Vagina (tissue), 2 donors: Measurements from ENCODE around the gene NFKBIA. TPM values are rescaled to one million over a fixed set of nuclear protein-coding genes. Genes with fewer than 3 reads are reported as not detected.

ENCODE experiments used
- DNase-seq, 2 donors: peaks; one replicate each; pipeline ENCODE4 v3.0.0-alpha.2; 2017; ENCODE audit errors: extremely low spot score in 2 of 2
- H3K27ac ChIP-seq: fragments of 200-600 bp; sonication (generic); one replicate; pipeline ENCODE4 v1.5.1; 2019
- H3K27me3 ChIP-seq: fragments of 200-600 bp; sonication (generic); one replicate; pipeline ENCODE4 v1.5.1; 2019
- H3K36me3 ChIP-seq, 2 donors: fragments of 200-600 bp; sonication (generic); one replicate each; pipeline ENCODE4 v1.5.1; 2017 to 2019
- H3K4me1 ChIP-seq: fragments of 200-600 bp; sonication (generic); one replicate; pipeline ENCODE4 v1.5.1; 2019
- H3K4me3 ChIP-seq, 2 donors: fragments of 200-600 bp; sonication (generic); 1 replicate in 1 of 2; 2 replicates in 1 of 2; pipeline ENCODE4 v1.5.1; 2016 to 2019
- H3K9me3 ChIP-seq: fragments of 200-600 bp; sonication (generic); one replicate; pipeline ENCODE4 v1.5.1; 2019
- CTCF ChIP-seq, 3 experiments: fragments of 450-650 bp in 2 of 3; fragments of 200-600 bp in 1 of 3; sonication (generic) in 1 of 3; IDR thresholded peaks; one replicate each; pipeline ENCODE4 v1.5.1; 2017 to 2019; ENCODE audit warnings: antibody characterized with exemption in 3 of 3, mild to moderate bottlenecking in 2 of 3, moderate library complexity in 2 of 3
- POLR2A ChIP-seq, 2 donors: fragments of 450-650 bp; IDR thresholded peaks; one replicate each; pipeline ENCODE4 v1.6.1; 2017; ENCODE audit warnings: antibody characterized with exemption in 2 of 2, mild to moderate bottlenecking in 2 of 2, moderate library complexity in 2 of 2
- POLR2AphosphoS5 ChIP-seq, 2 donors: sonication (generic); formaldehyde crosslinking; IDR thresholded peaks; one replicate each; pipeline ENCODE4 v1.9.0; 2017; ENCODE audit warnings: antibody characterized with exemption in 2 of 2, mild to moderate bottlenecking in 2 of 2, low read depth in 1 of 2; ENCODE audit not compliant: insufficient read depth in 1 of 2
- intact Hi-C: fragments of 100-400 bp; cut with DNase I; formaldehyde crosslinking; loops from one replicate; pipeline ENCODE4 v1.15.1; 2023
- total RNA-seq: library from RNA; depleted of rRNA; stranded (reverse); fragments of >200 nt; gene quantifications from one replicate; pipeline ENCODE4 v1.2.3, GENCODE V29; 2016

NFKBIA gene
- total RNA-seq, 1 donor from 2014 or later, result 1,179 TPM

GRCh38 chr14:35429951-35430350 is 25.4 kb upstream of the NFKBIA start:
- Histone ChIP-seq H3K27ac (no peak overlapping the region), H3K9me3 (no peaks in the 10 kb centered on the region), H3K27me3 (no peaks in the 10 kb centered on the region), H3K36me3 (no peaks in the 10 kb centered on the region), H3K4me3 (no peak overlapping the region), H3K4me1 (no peaks in the 10 kb centered on the region)
- TF ChIP-seq POLR2A (IDR thresholded peaks at IDR 0.05) (no peak), POLR2AphosphoS5 (IDR thresholded peaks at IDR 0.05; ENCODE audit: insufficient read depth in 1 of 2, low read depth in 1 of 2) (no peak), CTCF (IDR thresholded peaks at IDR 0.05) (no peak)
- DNase-seq, result no peak
- intact Hi-C loops, result no loop called here

GRCh38 chr14:35425850-35426249 is 21.3 kb upstream of the NFKBIA start:
- Histone ChIP-seq H3K27me3 (no peaks in the 10 kb centered on the region), H3K27ac (no peak overlapping the region), H3K4me3 (no peak overlapping the region), H3K4me1 (no peaks in the 10 kb centered on the region), H3K36me3 (no peaks in the 10 kb centered on the region), H3K9me3 (no peaks in the 10 kb centered on the region)
- no peak for DNase-seq
- intact Hi-C loops, result no loop called here
- TF ChIP-seq POLR2A (IDR thresholded peaks at IDR 0.05), result no peak
- TF ChIP-seq POLR2AphosphoS5 (IDR thresholded peaks at IDR 0.05; ENCODE audit: insufficient read depth in 1 of 2, low read depth in 1 of 2), result no peak
- no peak for TF ChIP-seq CTCF (IDR thresholded peaks at IDR 0.05)

GRCh38 chr14:35423621-35424020 is 19.1 kb upstream of the NFKBIA start:
- H3K4me3 ChIP-seq, result no peak overlapping the region
- no peak overlapping the region for H3K27ac ChIP-seq
- no peaks in the 10 kb centered on the region for H3K27me3 ChIP-seq
- intact Hi-C loops, result no loop called here
- DNase-seq, result no peak
- no peak for TF ChIP-seq CTCF (IDR thresholded peaks at IDR 0.05)
- TF ChIP-seq POLR2A (IDR thresholded peaks at IDR 0.05), result no peak
- no peak for TF ChIP-seq POLR2AphosphoS5 (IDR thresholded peaks at IDR 0.05; ENCODE audit: insufficient read depth in 1 of 2, low read depth in 1 of 2)
- H3K9me3 ChIP-seq, result no peaks in the 10 kb centered on the region
- H3K36me3 ChIP-seq, result no peaks in the 10 kb centered on the region
- no peaks in the 10 kb centered on the region for H3K4me1 ChIP-seq

- TF ChIP-seq POLR2A (IDR thresholded peaks at IDR 0.05) (no peak), POLR2AphosphoS5 (IDR thresholded peaks at IDR 0.05; ENCODE audit: insufficient read depth in 1 of 2, low read depth in 1 of 2) (no peak), CTCF (IDR thresholded peaks at IDR 0.05) (no peak)
- H3K4me1 ChIP-seq, result no peaks in the 10 kb centered on the region
- H3K4me3 ChIP-seq, result no peak overlapping the region
- no peaks in the 10 kb centered on the region for H3K9me3 ChIP-seq
- no peaks in the 10 kb centered on the region for H3K36me3 ChIP-seq
- H3K27ac ChIP-seq, result no peak overlapping the region
- no peaks in the 10 kb centered on the region for H3K27me3 ChIP-seq
- DNase-seq, result no peak
- intact Hi-C loops, result no loop called here
These were observed 15.7 kb upstream of the NFKBIA start for GRCh38 chr14:35420036-35420811.

GRCh38 chr14:35419429-35419841 is 14.9 kb upstream of the NFKBIA start:
- H3K27me3 ChIP-seq, result no peaks in the 10 kb centered on the region
- TF ChIP-seq POLR2A (IDR thresholded peaks at IDR 0.05) (no peak), CTCF (IDR thresholded peaks at IDR 0.05) (no peak), POLR2AphosphoS5 (IDR thresholded peaks at IDR 0.05; ENCODE audit: insufficient read depth in 1 of 2, low read depth in 1 of 2) (no peak)
- H3K27ac ChIP-seq, result no peak overlapping the region
- no peak for DNase-seq
- no peaks in the 10 kb centered on the region for H3K36me3 ChIP-seq
- intact Hi-C loops, result no loop called here
- no peaks in the 10 kb centered on the region for H3K9me3 ChIP-seq
- no peaks in the 10 kb centered on the region for H3K4me1 ChIP-seq
- no peak overlapping the region for H3K4me3 ChIP-seq
